ENCODE measurements around the gene SYPL1. TPM values are rescaled to one million over a fixed set of nuclear protein-coding genes. Genes with fewer than 3 reads are reported as not detected.
A peak's percentile ranks its signal among the peaks of the same experiment; 100 is the strongest.

The SYPL1 gene
- total RNA-seq (2021; ENCODE audit: unreplicated experiment) = 98.3 TPM
- 59.7 TPM for polyA plus RNA-seq (2012; ENCODE audit: insufficient read length)
- Bru-seq, nascent RNA = percentile 93 among the genes with signal in this experiment
- BruChase-seq, experiment 1, labeled RNA remaining after a 2-hour chase = percentile 93 among the genes with signal in this experiment
- BruChase-seq, experiment 2, labeled RNA remaining after a 6-hour chase = percentile 97 among the genes with signal in this experiment
- long read RNA-seq, transcript SYPL1-202 (5 exons, 2,151 nt) = major isoform, 289 of 380 reads
- long read RNA-seq, partial matches to known transcripts = 83 of 380 reads
- long read RNA-seq, other reads (novel, unspliced or antisense) = 5 of 380 reads

DNA sequence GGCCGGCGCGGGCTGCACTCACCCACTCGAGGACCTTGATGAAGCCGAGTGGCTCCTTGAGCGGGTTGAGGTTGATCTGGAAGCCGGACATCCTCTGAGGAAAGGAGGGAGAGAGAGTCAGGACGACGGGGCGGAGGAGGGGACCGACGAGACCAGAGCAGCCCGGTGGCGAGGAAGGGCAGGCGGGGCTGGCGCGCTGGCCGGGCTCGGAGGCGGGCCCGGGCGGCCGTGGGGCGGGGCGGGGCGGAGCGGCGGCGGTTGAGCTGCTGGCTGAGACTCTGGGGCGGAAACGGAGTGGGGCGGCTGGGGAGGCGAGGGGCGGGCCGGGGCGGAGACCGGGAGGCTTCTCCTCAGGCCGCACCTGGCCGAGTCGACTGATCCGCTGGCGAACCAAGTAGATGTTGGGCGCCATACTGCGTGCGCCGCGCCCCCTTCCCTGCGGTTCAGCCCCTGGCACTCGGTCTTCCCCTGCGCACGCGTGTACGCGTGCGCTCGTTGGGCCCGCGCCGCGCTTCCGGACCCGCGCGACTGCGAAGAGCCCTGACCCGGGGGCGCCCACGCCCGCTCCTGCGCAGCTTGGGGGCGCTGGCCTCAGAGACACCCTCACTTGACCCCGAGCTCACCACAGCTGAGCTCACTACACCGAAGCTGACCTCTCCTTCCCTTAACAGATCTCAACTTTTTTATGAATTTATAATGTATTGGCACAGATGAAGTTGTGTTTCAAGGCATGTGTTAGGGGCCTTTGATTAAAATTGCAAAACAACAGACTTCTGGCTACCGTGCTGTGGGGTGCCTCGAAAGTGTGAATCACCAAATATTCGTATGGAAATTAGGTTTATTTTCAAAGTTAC lies at the start of gene SYPL1:
Gene SYPL1 (minus strand): TSS at position 195 of the 854 bp plus-strand sequence. CDS start 104 bp downstream, at position 91.
- in situ Hi-C loops (cut with HindIII; ENCODE audit: low pct_unique_long_range_greater_than_20kb, low sequenced_read_pairs) (no loop called here), intact Hi-C loops (cut with micrococcal nuclease; ENCODE audit: unreplicated experiment) (no loop called here)
- Histone ChIP-seq H3K27ac (ENCODE audit: low read length) (peak within 1 kb of the TSS; percentile 96), H3K27me3 (ENCODE audit: control insufficient read depth, insufficient read depth, low read length) (no peaks in the 10 kb centered on the region), H3K4me1 (ENCODE audit: control insufficient read depth, insufficient read depth, low read length) (peaks cover 21% of the 10 kb centered on the region), H3K4me3 (ENCODE audit: low read depth in 2 of 2, low read length in 2 of 2) (peak within 1 kb of the TSS; percentile 84 to 86), H3K36me3 (ENCODE audit: control insufficient read depth, insufficient read depth, low read length) (no peaks in the 10 kb centered on the region), H3K9me3 (ENCODE audit: control insufficient read depth, insufficient read depth, low read depth, low read length) (no peaks in the 10 kb centered on the region)
- DNase-seq (ENCODE audit: low read depth, low spot score) (peak; percentile 60), ATAC-seq (peak; percentile 96)
- ChIA-PET CTCF (interaction anchor here (0.6 kb wide), 1 partner anchor 9 kb away, joined by 6 read pairs; no protein-coding TSS in a partner anchor), POLR2A (interaction anchor here (0.6 to 1.0 kb wide), 2 partner anchors 10 to 12 kb away, joined by 3 read pairs; no protein-coding TSS in a partner anchor)
- TF ChIP-seq SIN3A (IDR thresholded peaks at IDR 0.05; ENCODE audit: borderline replicate concordance, insufficient read depth, low read depth, low read length) = 0 out of 2 replicates have a peak, but pooled peaks have one; percentile 5
- 0 out of 2 replicates have a peak, but pooled peaks have one; percentile 58 for TF ChIP-seq TCF7L2 (IDR thresholded peaks at IDR 0.05; ENCODE audit: low read depth, low read length)
- TF ChIP-seq, protein P1, sequence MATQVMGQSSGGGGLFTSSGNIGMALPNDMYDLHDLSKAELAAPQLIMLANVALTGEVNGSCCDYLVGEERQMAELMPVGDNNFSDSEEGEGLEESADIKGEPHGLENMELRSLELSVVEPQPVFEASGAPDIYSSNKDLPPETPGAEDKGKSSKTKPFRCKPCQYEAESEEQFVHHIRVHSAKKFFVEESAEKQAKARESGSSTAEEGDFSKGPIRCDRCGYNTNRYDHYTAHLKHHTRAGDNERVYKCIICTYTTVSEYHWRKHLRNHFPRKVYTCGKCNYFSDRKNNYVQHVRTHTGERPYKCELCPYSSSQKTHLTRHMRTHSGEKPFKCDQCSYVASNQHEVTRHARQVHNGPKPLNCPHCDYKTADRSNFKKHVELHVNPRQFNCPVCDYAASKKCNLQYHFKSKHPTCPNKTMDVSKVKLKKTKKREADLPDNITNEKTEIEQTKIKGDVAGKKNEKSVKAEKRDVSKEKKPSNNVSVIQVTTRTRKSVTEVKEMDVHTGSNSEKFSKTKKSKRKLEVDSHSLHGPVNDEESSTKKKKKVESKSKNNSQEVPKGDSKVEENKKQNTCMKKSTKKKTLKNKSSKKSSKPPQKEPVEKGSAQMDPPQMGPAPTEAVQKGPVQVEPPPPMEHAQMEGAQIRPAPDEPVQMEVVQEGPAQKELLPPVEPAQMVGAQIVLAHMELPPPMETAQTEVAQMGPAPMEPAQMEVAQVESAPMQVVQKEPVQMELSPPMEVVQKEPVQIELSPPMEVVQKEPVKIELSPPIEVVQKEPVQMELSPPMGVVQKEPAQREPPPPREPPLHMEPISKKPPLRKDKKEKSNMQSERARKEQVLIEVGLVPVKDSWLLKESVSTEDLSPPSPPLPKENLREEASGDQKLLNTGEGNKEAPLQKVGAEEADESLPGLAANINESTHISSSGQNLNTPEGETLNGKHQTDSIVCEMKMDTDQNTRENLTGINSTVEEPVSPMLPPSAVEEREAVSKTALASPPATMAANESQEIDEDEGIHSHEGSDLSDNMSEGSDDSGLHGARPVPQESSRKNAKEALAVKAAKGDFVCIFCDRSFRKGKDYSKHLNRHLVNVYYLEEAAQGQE (IDR thresholded peaks at IDR 0.05; ENCODE audit: insufficient read depth in 1 of 2, low read depth in 2 of 2, low read length in 1 of 2) = 0 out of 4 replicates have a peak, but pooled peaks of 1 of the 2 experiments have one; percentile 38
- TF ChIP-seq, protein P2, sequence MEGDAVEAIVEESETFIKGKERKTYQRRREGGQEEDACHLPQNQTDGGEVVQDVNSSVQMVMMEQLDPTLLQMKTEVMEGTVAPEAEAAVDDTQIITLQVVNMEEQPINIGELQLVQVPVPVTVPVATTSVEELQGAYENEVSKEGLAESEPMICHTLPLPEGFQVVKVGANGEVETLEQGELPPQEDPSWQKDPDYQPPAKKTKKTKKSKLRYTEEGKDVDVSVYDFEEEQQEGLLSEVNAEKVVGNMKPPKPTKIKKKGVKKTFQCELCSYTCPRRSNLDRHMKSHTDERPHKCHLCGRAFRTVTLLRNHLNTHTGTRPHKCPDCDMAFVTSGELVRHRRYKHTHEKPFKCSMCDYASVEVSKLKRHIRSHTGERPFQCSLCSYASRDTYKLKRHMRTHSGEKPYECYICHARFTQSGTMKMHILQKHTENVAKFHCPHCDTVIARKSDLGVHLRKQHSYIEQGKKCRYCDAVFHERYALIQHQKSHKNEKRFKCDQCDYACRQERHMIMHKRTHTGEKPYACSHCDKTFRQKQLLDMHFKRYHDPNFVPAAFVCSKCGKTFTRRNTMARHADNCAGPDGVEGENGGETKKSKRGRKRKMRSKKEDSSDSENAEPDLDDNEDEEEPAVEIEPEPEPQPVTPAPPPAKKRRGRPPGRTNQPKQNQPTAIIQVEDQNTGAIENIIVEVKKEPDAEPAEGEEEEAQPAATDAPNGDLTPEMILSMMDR (IDR thresholded peaks at IDR 0.05) = peak; percentile 26; the same call in 1 of the 2 replicates
- TF ChIP-seq POLR2AphosphoS5 (IDR thresholded peaks at IDR 0.05; ENCODE audit: low read depth, low read length) = peak; percentile 67; the same call in 1 of the 2 replicates
- BruUV-seq (replicated peaks) = no TSS peak

DNA sequence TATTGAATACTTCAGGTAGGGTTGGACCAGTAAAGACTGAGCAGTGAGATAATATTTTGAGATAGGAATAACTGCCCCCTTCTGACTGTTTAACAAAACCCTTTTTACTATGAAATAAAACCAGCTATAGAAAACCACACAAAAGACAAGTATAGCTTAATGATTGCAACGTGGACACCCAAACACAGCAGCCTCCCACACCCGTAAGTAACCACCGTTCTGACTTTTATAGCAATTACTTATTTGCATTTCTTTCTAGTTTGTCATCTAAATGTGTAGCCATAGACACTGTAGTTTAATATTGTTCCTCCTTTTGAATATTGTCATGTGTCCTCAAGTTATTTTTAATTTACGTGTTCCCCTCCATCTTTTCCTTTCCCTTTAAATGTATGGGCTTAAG lies 42.9 kb upstream of the SYPL1 start:
- Histone ChIP-seq H3K9me3 (ENCODE audit: control insufficient read depth, insufficient read depth, low read depth, low read length) (no peaks in the 10 kb centered on the region), H3K27me3 (ENCODE audit: control insufficient read depth, insufficient read depth, low read length) (0 out of 2 replicates have a peak, but pooled peaks cover 4% of the 10 kb centered on the region), H3K27ac (ENCODE audit: low read length) (no peak overlapping the region), H3K4me1 (ENCODE audit: control insufficient read depth, insufficient read depth, low read length) (no peaks in the 10 kb centered on the region), H3K4me3 (ENCODE audit: low read depth in 2 of 2, low read length in 2 of 2) (no peak overlapping the region), H3K36me3 (ENCODE audit: control insufficient read depth, insufficient read depth, low read length) (no peaks in the 10 kb centered on the region)
- ChIA-PET CTCF (interaction anchor here (0.6 to 1.2 kb wide), 4 partner anchors 9 to 136 kb away, joined by 3 to 4 read pairs (median 3); no protein-coding TSS in a partner anchor), POLR2A (no interaction called here)
- in situ Hi-C loops (cut with HindIII; ENCODE audit: low pct_unique_long_range_greater_than_20kb, low sequenced_read_pairs) = loop anchor here (25.0 kb wide), 1 partner anchor 93 kb away; no protein-coding TSS in a partner anchor
- TF ChIP-seq, protein P2 (IDR thresholded peaks at IDR 0.05) = no peak
- TF ChIP-seq POLR2AphosphoS5 (IDR thresholded peaks at IDR 0.05; ENCODE audit: low read depth, low read length) (no peak), TCF7L2 (IDR thresholded peaks at IDR 0.05; ENCODE audit: low read depth, low read length) (no peak), SIN3A (IDR thresholded peaks at IDR 0.05; ENCODE audit: borderline replicate concordance, insufficient read depth, low read depth, low read length) (no peak)
- TF ChIP-seq, protein P1 (IDR thresholded peaks at IDR 0.05; ENCODE audit: insufficient read depth in 1 of 2, low read depth in 2 of 2, low read length in 1 of 2) = no peak
- intact Hi-C loops (cut with micrococcal nuclease; ENCODE audit: unreplicated experiment) = loop anchor here (10.0 kb wide), 1 partner anchor 500 kb away; no protein-coding TSS in a partner anchor
- DNase-seq (ENCODE audit: low read depth, low spot score) = no peak
- no peak for ATAC-seq
- no TSS peak for BruUV-seq (replicated peaks)

Data from Panc1 (cell line).